H9 (cell line): ENCODE measurements around the gene EEF2K. TPM values are rescaled to one million over a fixed set of nuclear protein-coding genes. Genes with fewer than 3 reads are reported as not detected.

Experiments
- DNase-seq: peaks from one replicate; pipeline ENCODE4 v3.0.0-alpha.2; 2017
- H2AFZ ChIP-seq: one replicate; pipeline ENCODE4 v1.6.1; 2013; ENCODE audit warnings: mild to moderate bottlenecking, low read length, control low read depth, moderate library complexity
- H2AK5ac ChIP-seq: 2 replicates; pipeline ENCODE4 v1.6.1; 2013; ENCODE audit warnings: low read length, control low read depth, mixed read lengths; ENCODE audit not compliant: insufficient read length
- H2BK120ac ChIP-seq: one replicate; pipeline ENCODE4 v1.6.1; 2013; ENCODE audit warnings: low read depth, mild to moderate bottlenecking, low read length, control low read depth, inconsistent platforms; ENCODE audit not compliant: poor library complexity, severe bottlenecking
- H2BK12ac ChIP-seq: 2 replicates; pipeline ENCODE4 v1.6.1; 2013; ENCODE audit warnings: low read length, control low read depth, mixed read lengths, low read depth; ENCODE audit not compliant: insufficient read length
- H2BK15ac ChIP-seq: 2 replicates; pipeline ENCODE4 v1.6.1; 2013; ENCODE audit warnings: low read depth, low read length, control low read depth
- H2BK20ac ChIP-seq: one replicate; pipeline ENCODE4 v1.6.1; 2013; ENCODE audit warnings: low read depth, mild to moderate bottlenecking, low read length, control low read depth, inconsistent platforms; ENCODE audit not compliant: poor library complexity, severe bottlenecking
- H2BK5ac ChIP-seq: 2 replicates; pipeline ENCODE4 v1.6.1; 2013; ENCODE audit warnings: low read length, control low read depth, mixed read lengths; ENCODE audit not compliant: insufficient read length
- H3K14ac ChIP-seq: 2 replicates; pipeline ENCODE4 v1.6.1; 2013; ENCODE audit warnings: low read length, control low read depth; ENCODE audit not compliant: insufficient read depth
- H3K18ac ChIP-seq: 2 replicates; pipeline ENCODE4 v1.6.1; 2013; ENCODE audit warnings: low read depth, mild to moderate bottlenecking, mixed read lengths, low read length, control low read depth; ENCODE audit not compliant: insufficient read length
- H3K23ac ChIP-seq: 2 replicates; pipeline ENCODE4 v1.6.1; 2013; ENCODE audit warnings: low read length, control low read depth, mixed read lengths, low read depth; ENCODE audit not compliant: insufficient read length
- H3K23me2 ChIP-seq: 2 replicates; pipeline ENCODE4 v1.6.1; 2013; ENCODE audit warnings: low read depth, mild to moderate bottlenecking, mixed read lengths, low read length, control low read depth; ENCODE audit not compliant: insufficient read length, poor library complexity, severe bottlenecking
- H3K27ac ChIP-seq: 2 replicates; pipeline ENCODE4 v1.5.1; 2013; ENCODE audit warnings: low read length, control low read depth, mixed read lengths, low read depth; ENCODE audit not compliant: insufficient read length
- H3K27me3 ChIP-seq: 2 replicates; pipeline ENCODE4 v1.6.1; 2013; ENCODE audit warnings: low read length, control low read depth, inconsistent platforms; ENCODE audit not compliant: insufficient read depth
- H3K4ac ChIP-seq: 2 replicates; pipeline ENCODE4 v1.6.1; 2013; ENCODE audit warnings: low read depth, mild to moderate bottlenecking, control low read depth, inconsistent platforms, low read length, moderate library complexity
- H3K4me1 ChIP-seq: 2 replicates; pipeline ENCODE4 v1.6.1; 2013; ENCODE audit warnings: low read length, control low read depth, inconsistent platforms; ENCODE audit not compliant: insufficient read depth
- H3K4me2 ChIP-seq: 2 replicates; pipeline ENCODE4 v1.6.1; 2013; ENCODE audit warnings: low read length, control low read depth, mixed read lengths; ENCODE audit not compliant: insufficient read length, insufficient read depth
- H3K56ac ChIP-seq: 2 replicates; pipeline ENCODE4 v1.6.1; 2013; ENCODE audit warnings: low read depth, mild to moderate bottlenecking, mixed read lengths, low read length, control low read depth; ENCODE audit not compliant: insufficient read length
- H3K79me1 ChIP-seq: 2 replicates; pipeline ENCODE4 v1.6.1; 2013; ENCODE audit warnings: low read depth, mild to moderate bottlenecking, moderate library complexity, low read length, control low read depth, inconsistent platforms; ENCODE audit not compliant: insufficient read depth, poor library complexity, severe bottlenecking
- H3K79me2 ChIP-seq: 2 replicates; pipeline ENCODE4 v1.6.1; 2013; ENCODE audit warnings: low read length, control low read depth, inconsistent platforms; ENCODE audit not compliant: insufficient read depth
- H3K9ac ChIP-seq: 2 replicates; pipeline ENCODE4 v1.6.1; 2013; ENCODE audit warnings: low read length, control low read depth, mixed read lengths; ENCODE audit not compliant: insufficient read length; ENCODE audit errors: extremely low read depth
- H3K9me3 ChIP-seq: one replicate; pipeline ENCODE4 v1.6.1; 2013; ENCODE audit warnings: low read depth, low read length, inconsistent platforms; ENCODE audit not compliant: control insufficient read depth
- H3T11ph ChIP-seq: one replicate; pipeline ENCODE4 v1.6.1; 2013; ENCODE audit warnings: mild to moderate bottlenecking, low read length, control low read depth, inconsistent platforms
- H4K20me1 ChIP-seq: one replicate; pipeline ENCODE4 v1.6.1; 2013; ENCODE audit not compliant: control insufficient read depth, insufficient read length, insufficient read depth
- H4K5ac ChIP-seq: 2 replicates; pipeline ENCODE4 v1.6.1; 2013; ENCODE audit warnings: low read depth, mild to moderate bottlenecking, mixed read lengths, low read length, control low read depth; ENCODE audit not compliant: insufficient read length
- H4K8ac ChIP-seq: replicated peaks from 2 replicates; pipeline ENCODE4 v1.6.1; 2013; ENCODE audit warnings: low read length, control low read depth, mixed read lengths, low read depth; ENCODE audit not compliant: insufficient read length
- H4K91ac ChIP-seq: 2 replicates; pipeline ENCODE4 v1.6.1; 2013; ENCODE audit warnings: low read depth, mild to moderate bottlenecking, moderate library complexity, mixed read lengths, low read length, control low read depth; ENCODE audit not compliant: insufficient read length
- H3K27ac Mint-ChIP-seq, 3 experiments: 2 replicates in 2 of 3; 3 replicates in 1 of 3; pipeline ENCODE4 v1.8.0; 2020 to 2021; ENCODE audit warnings: mixed read lengths in 3 of 3, mild to moderate bottlenecking in 1 of 3, moderate library complexity in 1 of 3
- H3K27me3 Mint-ChIP-seq: 2 replicates; pipeline ENCODE4 v1.8.0; 2021; ENCODE audit warnings: low read depth, mild to moderate bottlenecking, moderate library complexity, mixed read lengths
- H3K36me3 Mint-ChIP-seq, 3 experiments: 2 replicates in 2 of 3; 3 replicates in 1 of 3; pipeline ENCODE4 v1.8.0; 2020 to 2021; ENCODE audit warnings: low read depth in 3 of 3, mixed read lengths in 3 of 3; ENCODE audit not compliant: insufficient read depth in 1 of 3
- H3K4me1 Mint-ChIP-seq, 2 experiments: 2 replicates each; pipeline ENCODE4 v1.8.0; 2020; ENCODE audit warnings: mixed read lengths in 2 of 2
- H3K4me3 Mint-ChIP-seq, 2 experiments: 2 replicates in 1 of 2; 3 replicates in 1 of 2; pipeline ENCODE4 v1.8.0; 2020 to 2021; ENCODE audit warnings: mild to moderate bottlenecking in 2 of 2, mixed read lengths in 2 of 2, moderate library complexity in 1 of 2
- H3K9me3 Mint-ChIP-seq, 2 experiments: 2 replicates in 1 of 2; 3 replicates in 1 of 2; pipeline ENCODE4 v1.8.0; 2020; ENCODE audit warnings: mild to moderate bottlenecking in 2 of 2, mixed read lengths in 2 of 2, moderate library complexity in 1 of 2
- CTCF ChIP-seq: fragments of 200-600 bp; sonication (generic); conservative IDR thresholded peaks from 3 replicates; pipeline ENCODE4 v1.8.0; 2021; ENCODE audit warnings: antibody characterized with exemption, mild to moderate bottlenecking
- WGBS: extraction: QIAGEN DNeasy Blood & Tissue Kit; methylation state at CpG from one replicate; pipeline ENCODE4 v1.1.7; 2013; ENCODE audit warnings: missing lambda C conversion rate, low lambda C conversion rate, mixed read lengths; ENCODE audit not compliant: insufficient read length; ENCODE audit errors: extremely low coverage; 5-methylcytosine and 5-hydroxymethylcytosine counted together
- total RNA-seq: library from RNA; stranded (reverse); gene quantifications from 2 replicates; pipeline ENCODE4 v1.2.1, GENCODE V29; 2021

Gene EEF2K
- total RNA-seq, 1 experiment from 2014 or later, result 20.7 TPM

GRCh38 chr16:22188595-22189442, 17.3 kb upstream of the EEF2K start:
- Histone ChIP-seq H2AK5ac (no peak overlapping the region), H3K23ac (no peak overlapping the region), H3K27ac (no peak overlapping the region), H3K56ac (no peak overlapping the region), H4K20me1 (no peaks in the 10 kb centered on the region), H3K79me2 (no peaks in the 10 kb centered on the region), H3K9ac (no peak overlapping the region), H3K27me3 (no peaks in the 10 kb centered on the region), H3K23me2 (peaks cover 12% of the 10 kb centered on the region), H4K91ac (no peak overlapping the region), H2BK20ac (no peak overlapping the region), H2BK12ac (no peak overlapping the region), H3K9me3 (no peaks in the 10 kb centered on the region), H3K4ac (no peak overlapping the region), H3T11ph (no peak overlapping the region), H2BK120ac (no peak overlapping the region), H4K8ac (no peak overlapping the region), H3K79me1 (no peaks in the 10 kb centered on the region), H3K18ac (no peak overlapping the region), H2BK15ac (no peak overlapping the region), H3K4me1 (no peaks in the 10 kb centered on the region; the same call in 1 of the 2 replicates), H3K4me2 (peak overlapping the region; percentile 73), H2AFZ (no peak overlapping the region), H3K14ac (no peak overlapping the region), H2BK5ac (no peak overlapping the region), H4K5ac (no peak overlapping the region)
- peaks cover 28 to 35% of the 10 kb centered on the region in 2 experiments for H3K4me1 Mint-ChIP-seq
- peak overlapping the region in 1 of 3 experiments; percentile 56; a peak in 1 of 7 replicates for H3K27ac Mint-ChIP-seq
- peak; percentile 75 for DNase-seq
- WGBS, result no CpG with 5 or more reads among the region's 8 CpGs
- peaks cover 13% of the 10 kb centered on the region for H3K27me3 Mint-ChIP-seq
- H3K9me3 Mint-ChIP-seq, result no peaks in the 10 kb centered on the region
- TF ChIP-seq CTCF, result peak; percentile 90
- H3K4me3 Mint-ChIP-seq, result peak overlapping the region in 1 of 2 experiments; percentile 92; a peak in 4 of 5 replicates
- no peaks in the 10 kb centered on the region for H3K36me3 Mint-ChIP-seq
